ENCODE measurements around the gene EFNB2. TPM values are rescaled to one million over a fixed set of nuclear protein-coding genes. Genes with fewer than 3 reads are reported as not detected.

EFNB2 gene
- total RNA-seq, 4 donors from 2014 or later: 4.6 to 32.6 (median 15.9) TPM

GRCh38 chr13:106533101-106533942 is 2.1 kb downstream of the EFNB2 start:
- TF ChIP-seq CTCF (IDR thresholded peaks at IDR 0.05; ENCODE audit: low read depth): no peak

GRCh38 chr13:106532111-106532929 is 3.1 kb downstream of the EFNB2 start:
- TF ChIP-seq CTCF (IDR thresholded peaks at IDR 0.05; ENCODE audit: low read depth): no peak

- no peak for TF ChIP-seq CTCF (IDR thresholded peaks at IDR 0.05; ENCODE audit: low read depth)
Observed at GRCh38 chr13:106530980-106531481, 4.4 kb downstream of the EFNB2 start.

- no peak for TF ChIP-seq CTCF (IDR thresholded peaks at IDR 0.05; ENCODE audit: low read depth)
Observed at GRCh38 chr13:106530171-106530851, 5.2 kb downstream of the EFNB2 start.

GRCh38 chr13:106529415-106530170 is 5.9 kb downstream of the EFNB2 start:
- TF ChIP-seq CTCF (IDR thresholded peaks at IDR 0.05; ENCODE audit: low read depth): no peak

DNA sequence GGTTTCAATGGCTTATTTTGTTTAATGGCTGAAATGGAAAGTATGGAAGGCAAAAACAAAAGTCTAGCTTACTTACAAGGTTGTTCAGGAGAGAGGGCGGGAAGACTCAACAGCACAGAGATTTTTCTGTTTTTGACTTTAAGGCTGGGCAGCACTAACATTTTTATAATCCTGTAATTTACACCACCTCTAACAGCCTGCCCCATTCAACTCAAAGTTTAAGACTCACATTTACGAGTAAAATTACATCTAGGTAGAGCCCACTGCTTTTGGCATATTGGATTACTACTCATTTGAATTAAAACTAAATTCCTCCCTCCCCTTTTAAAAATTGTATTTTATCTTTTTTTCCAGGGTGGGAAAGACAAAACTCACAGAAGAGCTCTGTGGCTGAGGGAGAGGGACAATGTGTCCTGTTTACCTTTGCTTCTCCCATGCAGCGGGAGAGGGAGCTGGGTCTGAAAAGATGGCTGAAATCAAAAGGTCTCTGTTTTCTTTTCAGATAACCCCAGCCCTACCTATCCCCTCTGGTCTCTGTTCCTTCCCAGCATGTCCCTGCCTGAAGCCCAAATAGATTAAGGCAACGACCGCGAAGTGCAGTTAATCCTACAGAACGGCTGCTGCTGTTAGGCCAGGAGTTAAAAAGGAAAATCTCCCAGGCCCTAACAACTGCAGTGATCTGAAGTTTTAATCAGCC is 6.6 kb downstream of the EFNB2 start:
- no peak for TF ChIP-seq CTCF (IDR thresholded peaks at IDR 0.05; ENCODE audit: low read depth)
